ENCODE results near the gene NUDT16. TPM values are rescaled to one million over a fixed set of nuclear protein-coding genes. Genes with fewer than 3 reads are reported as not detected.

Gene NUDT16
- total RNA-seq, 1 donor from 2014 or later = 51.1 TPM

GRCh38 chr3:131421301-131421700 is 39.7 kb downstream of the NUDT16 start:
- Mint-ChIP-seq H3K4me3 (ENCODE audit: unreplicated experiment) (no peak overlapping the region), H3K36me3 (ENCODE audit: unreplicated experiment) (no peaks in the 10 kb centered on the region), H3K9me3 (ENCODE audit: unreplicated experiment) (peaks cover 2% of the 10 kb centered on the region), H3K4me1 (ENCODE audit: low read depth, unreplicated experiment) (no peaks in the 10 kb centered on the region), H3K27ac (ENCODE audit: unreplicated experiment) (no peak overlapping the region), H3K27me3 (ENCODE audit: unreplicated experiment) (peaks cover 2% of the 10 kb centered on the region)
- DNase-seq = no peak
- TF ChIP-seq CTCF (IDR thresholded peaks at IDR 0.05; ENCODE audit: partially characterized antibody, unreplicated experiment) = no peak

GRCh38 chr3:131421957-131422498 is 40.5 kb downstream of the NUDT16 start:
- H3K27ac Mint-ChIP-seq (ENCODE audit: unreplicated experiment) = no peak overlapping the region
- no peak for TF ChIP-seq CTCF (IDR thresholded peaks at IDR 0.05; ENCODE audit: partially characterized antibody, unreplicated experiment)
- no peak for DNase-seq
- peaks cover 2% of the 10 kb centered on the region for H3K27me3 Mint-ChIP-seq (ENCODE audit: unreplicated experiment)
- no peaks in the 10 kb centered on the region for H3K4me1 Mint-ChIP-seq (ENCODE audit: low read depth, unreplicated experiment)
- H3K9me3 Mint-ChIP-seq (ENCODE audit: unreplicated experiment) = peaks cover 2% of the 10 kb centered on the region
- H3K36me3 Mint-ChIP-seq (ENCODE audit: unreplicated experiment) = no peaks in the 10 kb centered on the region
- H3K4me3 Mint-ChIP-seq (ENCODE audit: unreplicated experiment) = no peak overlapping the region

- Mint-ChIP-seq H3K36me3 (ENCODE audit: unreplicated experiment) (no peaks in the 10 kb centered on the region), H3K4me1 (ENCODE audit: low read depth, unreplicated experiment) (no peaks in the 10 kb centered on the region), H3K4me3 (ENCODE audit: unreplicated experiment) (no peak overlapping the region), H3K9me3 (ENCODE audit: unreplicated experiment) (no peaks in the 10 kb centered on the region), H3K27me3 (ENCODE audit: unreplicated experiment) (peaks cover 4% of the 10 kb centered on the region), H3K27ac (ENCODE audit: unreplicated experiment) (no peak overlapping the region)
- no peak for DNase-seq
- TF ChIP-seq CTCF (IDR thresholded peaks at IDR 0.05; ENCODE audit: partially characterized antibody, unreplicated experiment) = no peak
Measured at GRCh38 chr3:131427226-131427625, 45.7 kb downstream of the NUDT16 start.

- Mint-ChIP-seq H3K9me3 (ENCODE audit: unreplicated experiment) (no peaks in the 10 kb centered on the region), H3K4me1 (ENCODE audit: low read depth, unreplicated experiment) (no peaks in the 10 kb centered on the region), H3K36me3 (ENCODE audit: unreplicated experiment) (no peaks in the 10 kb centered on the region), H3K27ac (ENCODE audit: unreplicated experiment) (no peak overlapping the region), H3K4me3 (ENCODE audit: unreplicated experiment) (no peak overlapping the region), H3K27me3 (ENCODE audit: unreplicated experiment) (peaks cover 4% of the 10 kb centered on the region)
- no peak for TF ChIP-seq CTCF (IDR thresholded peaks at IDR 0.05; ENCODE audit: partially characterized antibody, unreplicated experiment)
- DNase-seq = no peak
Measured at GRCh38 chr3:131431754-131432153, 50.2 kb downstream of the NUDT16 start.

GRCh38 chr3:131432441-131432840 is 50.9 kb downstream of the NUDT16 start:
- no peaks in the 10 kb centered on the region for H3K4me1 Mint-ChIP-seq (ENCODE audit: low read depth, unreplicated experiment)
- no peak for DNase-seq
- no peaks in the 10 kb centered on the region for H3K9me3 Mint-ChIP-seq (ENCODE audit: unreplicated experiment)
- H3K27ac Mint-ChIP-seq (ENCODE audit: unreplicated experiment) = no peak overlapping the region
- peaks cover 4% of the 10 kb centered on the region for H3K27me3 Mint-ChIP-seq (ENCODE audit: unreplicated experiment)
- no peaks in the 10 kb centered on the region for H3K36me3 Mint-ChIP-seq (ENCODE audit: unreplicated experiment)
- H3K4me3 Mint-ChIP-seq (ENCODE audit: unreplicated experiment) = no peak overlapping the region
- no peak for TF ChIP-seq CTCF (IDR thresholded peaks at IDR 0.05; ENCODE audit: partially characterized antibody, unreplicated experiment)

All from glutamatergic neuron (in vitro differentiated cells).